H9 (cell line): ENCODE measurements around the gene CALCOCO1. TPM values are rescaled to one million over a fixed set of nuclear protein-coding genes. Genes with fewer than 3 reads are reported as not detected.

Experiments used
- DNase-seq: peaks from one replicate; pipeline ENCODE4 v3.0.0-alpha.2; 2017
- H2AFZ ChIP-seq: one replicate; pipeline ENCODE4 v1.6.1; 2013; ENCODE audit warnings: mild to moderate bottlenecking, low read length, control low read depth, moderate library complexity
- H2AK5ac ChIP-seq: 2 replicates; pipeline ENCODE4 v1.6.1; 2013; ENCODE audit warnings: low read length, control low read depth, mixed read lengths; ENCODE audit not compliant: insufficient read length
- H2BK120ac ChIP-seq: one replicate; pipeline ENCODE4 v1.6.1; 2013; ENCODE audit warnings: low read depth, mild to moderate bottlenecking, low read length, control low read depth, inconsistent platforms; ENCODE audit not compliant: poor library complexity, severe bottlenecking
- H2BK12ac ChIP-seq: 2 replicates; pipeline ENCODE4 v1.6.1; 2013; ENCODE audit warnings: low read length, control low read depth, mixed read lengths, low read depth; ENCODE audit not compliant: insufficient read length
- H2BK15ac ChIP-seq: 2 replicates; pipeline ENCODE4 v1.6.1; 2013; ENCODE audit warnings: low read depth, low read length, control low read depth
- H2BK20ac ChIP-seq: one replicate; pipeline ENCODE4 v1.6.1; 2013; ENCODE audit warnings: low read depth, mild to moderate bottlenecking, low read length, control low read depth, inconsistent platforms; ENCODE audit not compliant: poor library complexity, severe bottlenecking
- H2BK5ac ChIP-seq: 2 replicates; pipeline ENCODE4 v1.6.1; 2013; ENCODE audit warnings: low read length, control low read depth, mixed read lengths; ENCODE audit not compliant: insufficient read length
- H3K14ac ChIP-seq: 2 replicates; pipeline ENCODE4 v1.6.1; 2013; ENCODE audit warnings: low read length, control low read depth; ENCODE audit not compliant: insufficient read depth
- H3K18ac ChIP-seq: 2 replicates; pipeline ENCODE4 v1.6.1; 2013; ENCODE audit warnings: low read depth, mild to moderate bottlenecking, mixed read lengths, low read length, control low read depth; ENCODE audit not compliant: insufficient read length
- H3K23ac ChIP-seq: 2 replicates; pipeline ENCODE4 v1.6.1; 2013; ENCODE audit warnings: low read length, control low read depth, mixed read lengths, low read depth; ENCODE audit not compliant: insufficient read length
- H3K23me2 ChIP-seq: 2 replicates; pipeline ENCODE4 v1.6.1; 2013; ENCODE audit warnings: low read depth, mild to moderate bottlenecking, mixed read lengths, low read length, control low read depth; ENCODE audit not compliant: insufficient read length, poor library complexity, severe bottlenecking
- H3K27ac ChIP-seq: 2 replicates; pipeline ENCODE4 v1.5.1; 2013; ENCODE audit warnings: low read length, control low read depth, mixed read lengths, low read depth; ENCODE audit not compliant: insufficient read length
- H3K27me3 ChIP-seq: 2 replicates; pipeline ENCODE4 v1.6.1; 2013; ENCODE audit warnings: low read length, control low read depth, inconsistent platforms; ENCODE audit not compliant: insufficient read depth
- H3K4ac ChIP-seq: 2 replicates; pipeline ENCODE4 v1.6.1; 2013; ENCODE audit warnings: low read depth, mild to moderate bottlenecking, control low read depth, inconsistent platforms, low read length, moderate library complexity
- H3K4me1 ChIP-seq: 2 replicates; pipeline ENCODE4 v1.6.1; 2013; ENCODE audit warnings: low read length, control low read depth, inconsistent platforms; ENCODE audit not compliant: insufficient read depth
- H3K4me2 ChIP-seq: 2 replicates; pipeline ENCODE4 v1.6.1; 2013; ENCODE audit warnings: low read length, control low read depth, mixed read lengths; ENCODE audit not compliant: insufficient read length, insufficient read depth
- H3K56ac ChIP-seq: 2 replicates; pipeline ENCODE4 v1.6.1; 2013; ENCODE audit warnings: low read depth, mild to moderate bottlenecking, mixed read lengths, low read length, control low read depth; ENCODE audit not compliant: insufficient read length
- H3K79me1 ChIP-seq: 2 replicates; pipeline ENCODE4 v1.6.1; 2013; ENCODE audit warnings: low read depth, mild to moderate bottlenecking, moderate library complexity, low read length, control low read depth, inconsistent platforms; ENCODE audit not compliant: insufficient read depth, poor library complexity, severe bottlenecking
- H3K79me2 ChIP-seq: 2 replicates; pipeline ENCODE4 v1.6.1; 2013; ENCODE audit warnings: low read length, control low read depth, inconsistent platforms; ENCODE audit not compliant: insufficient read depth
- H3K9ac ChIP-seq: 2 replicates; pipeline ENCODE4 v1.6.1; 2013; ENCODE audit warnings: low read length, control low read depth, mixed read lengths; ENCODE audit not compliant: insufficient read length; ENCODE audit errors: extremely low read depth
- H3K9me3 ChIP-seq: one replicate; pipeline ENCODE4 v1.6.1; 2013; ENCODE audit warnings: low read depth, low read length, inconsistent platforms; ENCODE audit not compliant: control insufficient read depth
- H3T11ph ChIP-seq: one replicate; pipeline ENCODE4 v1.6.1; 2013; ENCODE audit warnings: mild to moderate bottlenecking, low read length, control low read depth, inconsistent platforms
- H4K20me1 ChIP-seq: one replicate; pipeline ENCODE4 v1.6.1; 2013; ENCODE audit not compliant: control insufficient read depth, insufficient read length, insufficient read depth
- H4K5ac ChIP-seq: 2 replicates; pipeline ENCODE4 v1.6.1; 2013; ENCODE audit warnings: low read depth, mild to moderate bottlenecking, mixed read lengths, low read length, control low read depth; ENCODE audit not compliant: insufficient read length
- H4K8ac ChIP-seq: replicated peaks from 2 replicates; pipeline ENCODE4 v1.6.1; 2013; ENCODE audit warnings: low read length, control low read depth, mixed read lengths, low read depth; ENCODE audit not compliant: insufficient read length
- H4K91ac ChIP-seq: 2 replicates; pipeline ENCODE4 v1.6.1; 2013; ENCODE audit warnings: low read depth, mild to moderate bottlenecking, moderate library complexity, mixed read lengths, low read length, control low read depth; ENCODE audit not compliant: insufficient read length
- H3K27ac Mint-ChIP-seq, 3 experiments: 2 replicates in 2 of 3; 3 replicates in 1 of 3; pipeline ENCODE4 v1.8.0; 2020 to 2021; ENCODE audit warnings: mixed read lengths in 3 of 3, mild to moderate bottlenecking in 1 of 3, moderate library complexity in 1 of 3
- H3K27me3 Mint-ChIP-seq: 2 replicates; pipeline ENCODE4 v1.8.0; 2021; ENCODE audit warnings: low read depth, mild to moderate bottlenecking, moderate library complexity, mixed read lengths
- H3K36me3 Mint-ChIP-seq, 3 experiments: 2 replicates in 2 of 3; 3 replicates in 1 of 3; pipeline ENCODE4 v1.8.0; 2020 to 2021; ENCODE audit warnings: low read depth in 3 of 3, mixed read lengths in 3 of 3; ENCODE audit not compliant: insufficient read depth in 1 of 3
- H3K4me1 Mint-ChIP-seq, 2 experiments: 2 replicates each; pipeline ENCODE4 v1.8.0; 2020; ENCODE audit warnings: mixed read lengths in 2 of 2
- H3K4me3 Mint-ChIP-seq, 2 experiments: 2 replicates in 1 of 2; 3 replicates in 1 of 2; pipeline ENCODE4 v1.8.0; 2020 to 2021; ENCODE audit warnings: mild to moderate bottlenecking in 2 of 2, mixed read lengths in 2 of 2, moderate library complexity in 1 of 2
- H3K9me3 Mint-ChIP-seq, 2 experiments: 2 replicates in 1 of 2; 3 replicates in 1 of 2; pipeline ENCODE4 v1.8.0; 2020; ENCODE audit warnings: mild to moderate bottlenecking in 2 of 2, mixed read lengths in 2 of 2, moderate library complexity in 1 of 2
- whole genome bisulfite sequencing: extraction: QIAGEN DNeasy Blood & Tissue Kit; methylation state at CpG from one replicate; pipeline ENCODE4 v1.1.7; 2013; ENCODE audit warnings: missing lambda C conversion rate, low lambda C conversion rate, mixed read lengths; ENCODE audit not compliant: insufficient read length; ENCODE audit errors: extremely low coverage; 5-methylcytosine and 5-hydroxymethylcytosine counted together
- total RNA-seq: library from RNA; stranded (reverse); gene quantifications from 2 replicates; pipeline ENCODE4 v1.2.1, GENCODE V29; 2021
- TF ChIP-seq, protein P1 (sequence below): fragments of 200-600 bp; sonication (generic); conservative IDR thresholded peaks from 3 replicates; pipeline ENCODE4 v1.8.0; 2021; ENCODE audit warnings: antibody characterized with exemption, mild to moderate bottlenecking

CALCOCO1 gene
- total RNA-seq, 1 experiment from 2014 or later, result 22.3 TPM

GRCh38 chr12:53733051-53733806 is 6.0 kb upstream of the CALCOCO1 start:
- no peak overlapping the region for H3K27ac Mint-ChIP-seq
- H3K18ac ChIP-seq, result no peak overlapping the region
- H3K27me3 ChIP-seq, result peaks cover 12% of the 10 kb centered on the region; the same call in 1 of the 2 replicates
- no peak overlapping the region for H3K4me3 Mint-ChIP-seq
- H3K23me2 ChIP-seq, result peaks cover 2% of the 10 kb centered on the region
- no peak overlapping the region for H3K4ac ChIP-seq
- no peak overlapping the region for H3K14ac ChIP-seq
- H2BK15ac ChIP-seq, result no peak overlapping the region
- no peaks in the 10 kb centered on the region for H3K79me1 ChIP-seq
- H4K8ac ChIP-seq, result no peak overlapping the region
- TF ChIP-seq, protein P1, sequence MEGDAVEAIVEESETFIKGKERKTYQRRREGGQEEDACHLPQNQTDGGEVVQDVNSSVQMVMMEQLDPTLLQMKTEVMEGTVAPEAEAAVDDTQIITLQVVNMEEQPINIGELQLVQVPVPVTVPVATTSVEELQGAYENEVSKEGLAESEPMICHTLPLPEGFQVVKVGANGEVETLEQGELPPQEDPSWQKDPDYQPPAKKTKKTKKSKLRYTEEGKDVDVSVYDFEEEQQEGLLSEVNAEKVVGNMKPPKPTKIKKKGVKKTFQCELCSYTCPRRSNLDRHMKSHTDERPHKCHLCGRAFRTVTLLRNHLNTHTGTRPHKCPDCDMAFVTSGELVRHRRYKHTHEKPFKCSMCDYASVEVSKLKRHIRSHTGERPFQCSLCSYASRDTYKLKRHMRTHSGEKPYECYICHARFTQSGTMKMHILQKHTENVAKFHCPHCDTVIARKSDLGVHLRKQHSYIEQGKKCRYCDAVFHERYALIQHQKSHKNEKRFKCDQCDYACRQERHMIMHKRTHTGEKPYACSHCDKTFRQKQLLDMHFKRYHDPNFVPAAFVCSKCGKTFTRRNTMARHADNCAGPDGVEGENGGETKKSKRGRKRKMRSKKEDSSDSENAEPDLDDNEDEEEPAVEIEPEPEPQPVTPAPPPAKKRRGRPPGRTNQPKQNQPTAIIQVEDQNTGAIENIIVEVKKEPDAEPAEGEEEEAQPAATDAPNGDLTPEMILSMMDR, result no peak
- WGBS, result no CpG with 5 or more reads among the region's 2 CpGs
- H3K9ac ChIP-seq, result no peak overlapping the region
- H3K9me3 Mint-ChIP-seq, result no peaks in the 10 kb centered on the region; a peak in 1 of 5 replicates
- no peak overlapping the region for H2AFZ ChIP-seq
- H3K27me3 Mint-ChIP-seq, result peaks cover 20% of the 10 kb centered on the region
- H3K23ac ChIP-seq, result no peak overlapping the region
- H3K36me3 Mint-ChIP-seq, result no peaks in the 10 kb centered on the region
- DNase-seq, result no peak
- no peak overlapping the region for H4K91ac ChIP-seq
- no peak overlapping the region for H2BK120ac ChIP-seq
- H3K4me1 ChIP-seq, result 0 out of 2 replicates have a peak, but pooled peaks cover 2% of the 10 kb centered on the region
- peaks cover 9 to 10% of the 10 kb centered on the region in 2 experiments for H3K4me1 Mint-ChIP-seq
- no peak overlapping the region for H3K4me2 ChIP-seq
- no peak overlapping the region for H2BK5ac ChIP-seq
- H2BK20ac ChIP-seq, result no peak overlapping the region
- no peak overlapping the region for H3T11ph ChIP-seq
- no peaks in the 10 kb centered on the region for H3K9me3 ChIP-seq
- H3K79me2 ChIP-seq, result no peaks in the 10 kb centered on the region
- H2BK12ac ChIP-seq, result no peak overlapping the region
- no peaks in the 10 kb centered on the region for H4K20me1 ChIP-seq
- H3K27ac ChIP-seq, result no peak overlapping the region
- H3K56ac ChIP-seq, result no peak overlapping the region
- no peak overlapping the region for H2AK5ac ChIP-seq
- H4K5ac ChIP-seq, result no peak overlapping the region
